Skin of body (tissue), 2 donors: ENCODE measurements around the gene NDST4. TPM values are rescaled to one million over a fixed set of nuclear protein-coding genes. Genes with fewer than 3 reads are reported as not detected.
"Not testable (repeated sequence)": the region's sequence is repeated elsewhere in the genome, so short reads cannot be mapped to it uniquely, and the experiment has no call there.

Source experiments
- DNase-seq: peaks from one replicate; lab custom pipeline; 2025; lab: John Stamatoyannopoulos, UW
- total RNA-seq: library from RNA; depleted of rRNA; stranded (reverse); fragments of >200 nt; gene quantifications from one replicate; pipeline ENCODE4 v1.2.3, GENCODE V29; 2014

Gene NDST4
- total RNA-seq, 1 donor from 2014 or later, result 0.89 TPM

GRCh38 chr4:115054836-115055235 is 58.6 kb downstream of the NDST4 start:
- DNase-seq, result no peak

GRCh38 chr4:115053313-115053712 is 60.1 kb downstream of the NDST4 start:
- no peak for DNase-seq

GRCh38 chr4:115042496-115042895 is 70.9 kb downstream of the NDST4 start:
- no peak for DNase-seq

GRCh38 chr4:115030281-115030680 is 83.1 kb downstream of the NDST4 start:
- DNase-seq, result no peak

GRCh38 chr4:115028682-115029410 is 84.6 kb downstream of the NDST4 start:
- DNase-seq, result no peak

GRCh38 chr4:114999880-115000279 is 113.5 kb downstream of the NDST4 start:
- no peak for DNase-seq

GRCh38 chr4:114998316-114998715 is 115.1 kb downstream of the NDST4 start:
- DNase-seq, result no peak

GRCh38 chr4:114997576-114998247 is 115.7 kb downstream of the NDST4 start:
- no peak for DNase-seq

- no peak for DNase-seq
These were observed 127.3 kb downstream of the NDST4 start for GRCh38 chr4:114986133-114986532.

- peak; percentile 47 for DNase-seq
These were observed 132.3 kb downstream of the NDST4 start for GRCh38 chr4:114980932-114981708.

- not testable (repeated sequence) for DNase-seq
These were observed 133.0 kb downstream of the NDST4 start for GRCh38 chr4:114980399-114980798.

GRCh38 chr4:114976901-114977300 is 136.5 kb downstream of the NDST4 start:
- no peak for DNase-seq

- no peak for DNase-seq
These were observed 149.4 kb downstream of the NDST4 start for GRCh38 chr4:114964026-114964425.

GRCh38 chr4:114945616-114946015 is 167.8 kb downstream of the NDST4 start:
- no peak for DNase-seq

GRCh38 chr4:114941503-114941902 is 171.9 kb downstream of the NDST4 start:
- DNase-seq, result no peak

- DNase-seq, result no peak
These were observed 185.5 kb downstream of the NDST4 start for GRCh38 chr4:114927881-114928280.

- DNase-seq, result peak; percentile 3
These were observed 186.8 kb downstream of the NDST4 start for GRCh38 chr4:114926583-114926982.

- no peak for DNase-seq
These were observed 189.1 kb downstream of the NDST4 start for GRCh38 chr4:114924311-114924710.

GRCh38 chr4:114922592-114922933 is 190.9 kb downstream of the NDST4 start:
- DNase-seq, result no peak

GRCh38 chr4:114921790-114922591 is 191.4 kb downstream of the NDST4 start:
- no peak for DNase-seq

GRCh38 chr4:114921191-114921590 is 192.2 kb downstream of the NDST4 start:
- DNase-seq, result no peak

- DNase-seq, result no peak
These were observed 202.3 kb downstream of the NDST4 start for GRCh38 chr4:114911111-114911510.
